T-helper 22 cell (primary cell): ENCODE data around the gene SPN.
"Not testable (repeated sequence)": the region's sequence is repeated elsewhere in the genome, so short reads cannot be mapped to it uniquely, and the experiment has no call there.

ENCODE experiments used
- DNase-seq: peaks from one replicate; pipeline ENCODE4 v3.0.0-alpha.2; 2020; ENCODE audit warnings: low read depth

Gene SPN, protein sequence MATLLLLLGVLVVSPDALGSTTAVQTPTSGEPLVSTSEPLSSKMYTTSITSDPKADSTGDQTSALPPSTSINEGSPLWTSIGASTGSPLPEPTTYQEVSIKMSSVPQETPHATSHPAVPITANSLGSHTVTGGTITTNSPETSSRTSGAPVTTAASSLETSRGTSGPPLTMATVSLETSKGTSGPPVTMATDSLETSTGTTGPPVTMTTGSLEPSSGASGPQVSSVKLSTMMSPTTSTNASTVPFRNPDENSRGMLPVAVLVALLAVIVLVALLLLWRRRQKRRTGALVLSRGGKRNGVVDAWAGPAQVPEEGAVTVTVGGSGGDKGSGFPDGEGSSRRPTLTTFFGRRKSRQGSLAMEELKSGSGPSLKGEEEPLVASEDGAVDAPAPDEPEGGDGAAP

DNA sequence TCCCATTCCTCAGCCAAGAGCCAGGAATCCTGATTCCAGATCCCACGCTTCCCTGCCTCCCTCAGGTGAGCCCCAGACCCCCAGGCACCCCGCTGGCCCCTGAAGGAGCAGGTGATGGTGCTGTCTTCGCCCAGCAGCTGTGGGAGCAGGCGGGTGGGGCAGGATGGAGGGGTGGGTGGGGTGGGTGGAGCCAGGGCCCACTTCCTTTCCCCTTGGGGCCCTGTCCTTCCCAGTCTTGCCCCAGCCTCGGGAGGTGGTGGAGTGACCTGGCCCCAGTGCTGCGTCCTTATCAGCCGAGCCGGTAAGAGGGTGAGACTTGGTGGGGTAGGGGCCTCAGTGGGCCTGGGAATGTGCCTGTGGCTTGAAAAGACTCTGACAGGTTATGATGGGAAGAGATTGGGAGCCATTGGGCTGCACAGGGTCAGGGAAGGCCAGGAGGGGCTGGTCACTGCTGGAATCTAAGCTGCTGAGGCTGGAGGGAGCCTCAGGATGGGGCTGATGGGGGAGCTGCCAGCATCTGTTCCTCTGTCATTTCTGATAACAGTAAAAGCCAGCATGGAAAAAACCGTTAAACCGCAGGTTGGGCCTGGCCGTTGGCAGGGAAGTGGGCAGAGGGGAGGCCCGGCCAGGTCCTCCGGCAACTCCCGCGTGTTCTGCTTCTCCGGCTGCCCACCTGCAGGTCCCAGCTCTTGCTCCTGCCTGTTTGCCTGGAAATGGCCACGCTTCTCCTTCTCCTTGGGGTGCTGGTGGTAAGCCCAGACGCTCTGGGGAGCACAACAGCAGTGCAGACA is at the start of gene SPN:
Gene SPN (plus strand): TSS at position 232 of the 791 bp plus-strand sequence. CDS start 482 bp downstream, at position 714.
- no peak for DNase-seq

DNA sequence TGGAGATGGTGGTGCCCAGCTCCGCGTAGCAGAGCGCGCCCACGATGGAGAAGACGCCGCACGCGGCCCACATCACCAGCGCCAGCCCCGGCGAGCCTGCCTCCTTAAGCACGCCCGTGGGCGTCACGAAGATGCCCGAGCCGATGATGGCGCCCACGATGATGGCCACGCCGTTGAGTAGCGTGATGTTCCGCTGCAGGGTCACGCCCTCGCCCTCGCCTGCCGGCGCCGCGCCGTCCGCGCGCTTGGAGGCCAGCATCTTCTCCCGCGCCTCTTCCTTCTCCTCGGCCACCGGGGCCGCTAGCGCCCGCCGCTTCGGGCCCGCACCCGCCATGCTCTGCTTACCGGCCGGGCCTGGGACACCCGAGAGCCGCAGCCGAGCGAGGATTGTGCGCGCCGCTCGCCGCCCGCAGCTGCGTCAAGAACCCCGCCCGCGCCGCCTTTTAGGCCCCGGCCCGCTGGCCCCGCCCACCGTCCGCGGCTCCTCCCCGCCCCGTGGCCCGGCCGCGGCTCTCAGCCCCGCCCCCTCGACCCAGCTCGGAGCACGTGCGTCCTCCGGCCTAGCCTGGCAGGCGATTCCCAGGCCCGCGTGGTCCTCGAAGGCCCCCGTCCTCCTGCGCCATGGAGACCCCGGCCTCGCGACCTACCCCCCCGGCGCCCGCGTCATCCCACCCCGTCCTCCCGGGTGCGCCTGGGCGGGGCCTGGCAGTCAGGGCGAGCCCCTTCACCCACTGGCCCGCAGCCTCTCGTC is 49.6 kb upstream of the SPN start:
- DNase-seq: peak; percentile 76

DNA sequence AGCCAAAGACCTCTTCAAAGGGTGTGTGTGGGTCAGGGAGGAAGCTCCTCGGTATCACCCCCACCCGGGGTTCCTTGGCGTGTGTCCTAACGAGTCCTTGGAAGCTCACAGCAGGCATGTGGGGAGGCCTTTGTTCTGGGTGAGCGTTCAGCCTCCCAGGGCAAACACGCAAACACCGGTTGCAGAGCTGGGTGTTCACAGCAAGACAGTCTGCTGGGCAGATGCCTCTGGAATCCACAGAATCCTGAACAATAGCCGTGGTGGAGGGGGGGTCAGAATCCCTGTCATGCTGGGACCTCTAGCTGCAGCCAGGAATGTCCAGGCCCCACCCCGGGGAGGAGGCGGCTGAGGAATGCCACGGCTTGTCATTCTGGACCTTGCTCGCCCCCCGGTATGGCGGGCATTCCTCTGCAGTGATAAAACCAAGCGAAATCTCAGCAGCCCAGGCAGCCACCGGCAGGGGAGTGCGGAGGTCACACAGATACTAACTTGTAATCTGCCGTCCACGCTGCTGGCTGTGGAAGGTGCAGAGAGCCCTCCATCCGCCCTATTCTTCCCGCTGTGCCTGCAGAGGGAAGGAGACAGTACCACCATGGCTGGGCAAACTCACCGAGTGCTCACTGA is 48.2 kb upstream of the SPN start:
- DNase-seq: not testable (repeated sequence)

DNA sequence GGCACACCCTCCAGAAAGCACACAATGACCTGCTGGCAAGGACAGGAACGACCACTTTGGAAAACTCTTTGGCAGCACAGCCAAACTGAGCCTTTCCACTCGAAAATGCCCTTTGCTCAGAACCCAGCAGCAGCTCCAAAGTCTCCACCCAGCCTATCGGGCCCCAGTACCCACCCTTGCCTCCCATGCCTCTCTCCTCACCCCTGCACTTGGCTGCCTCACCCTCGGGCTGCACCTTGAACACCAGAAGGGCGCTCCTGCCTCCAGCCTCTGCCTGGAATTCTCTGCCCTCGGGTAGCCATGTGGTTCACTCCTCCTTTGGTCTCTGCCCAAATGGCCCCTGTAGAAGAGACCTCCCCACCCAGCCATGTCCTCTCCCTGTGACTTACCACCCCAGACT is 46.9 kb upstream of the SPN start:
- not testable (repeated sequence) for DNase-seq

DNA sequence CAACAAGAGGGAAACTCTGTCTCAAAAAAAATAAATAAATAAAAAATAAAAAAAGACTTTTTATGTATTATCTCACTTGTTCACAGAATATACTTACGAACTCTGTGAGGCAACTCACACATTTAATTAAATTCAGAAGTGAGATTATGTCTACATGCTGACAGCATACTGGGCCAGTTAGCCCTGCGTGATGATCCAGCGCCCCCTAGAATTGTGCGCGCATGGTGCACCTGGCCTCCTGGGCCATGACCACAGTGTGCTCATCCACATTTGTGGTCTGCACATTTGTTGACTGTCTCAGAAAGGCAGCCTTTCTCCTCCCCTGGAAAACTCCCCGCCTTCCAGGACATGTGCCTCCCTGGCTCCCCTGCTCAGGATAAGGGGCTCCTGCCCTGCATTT is 42.5 kb upstream of the SPN start:
- not testable (repeated sequence) for DNase-seq

DNA sequence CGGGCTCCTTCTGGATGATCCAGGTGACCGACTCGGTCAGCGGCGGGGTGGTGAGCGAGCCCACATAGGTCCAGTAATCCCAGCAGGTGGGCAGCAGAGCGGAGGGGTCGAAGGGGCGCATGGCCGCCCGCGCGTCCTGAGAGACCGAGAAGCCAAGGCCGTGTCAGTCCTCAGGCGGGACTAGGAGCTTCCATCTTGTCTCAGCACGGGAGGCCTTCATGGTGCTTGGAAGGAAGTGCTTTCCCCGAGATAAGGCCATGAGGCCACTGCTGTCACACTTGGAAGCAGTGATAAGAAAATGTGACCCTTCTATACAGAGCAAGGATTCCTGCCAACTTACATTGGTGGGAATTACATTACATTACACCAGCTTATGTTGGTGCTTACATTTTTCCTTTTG is 40.3 kb upstream of the SPN start:
- DNase-seq: not testable (repeated sequence)

DNA sequence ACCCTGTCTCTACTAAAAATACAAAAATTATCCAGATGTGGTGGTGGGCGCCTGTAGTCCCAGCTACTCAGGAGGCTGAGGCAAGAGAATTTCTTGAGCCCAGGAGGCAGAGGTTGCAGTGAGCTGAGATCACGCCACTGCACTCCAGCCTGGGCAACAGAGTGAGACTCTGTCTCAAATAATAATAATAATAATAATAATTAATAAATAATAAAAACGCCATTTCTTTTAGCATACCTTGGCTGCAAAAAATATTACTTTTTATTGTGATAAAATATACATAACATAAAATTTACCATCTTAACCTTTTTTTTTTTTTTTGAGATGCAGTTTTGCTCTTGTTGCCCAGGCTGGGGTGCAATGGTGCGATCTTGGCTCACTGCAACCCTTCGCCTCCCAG is 39.8 kb upstream of the SPN start:
- not testable (repeated sequence) for DNase-seq

DNA sequence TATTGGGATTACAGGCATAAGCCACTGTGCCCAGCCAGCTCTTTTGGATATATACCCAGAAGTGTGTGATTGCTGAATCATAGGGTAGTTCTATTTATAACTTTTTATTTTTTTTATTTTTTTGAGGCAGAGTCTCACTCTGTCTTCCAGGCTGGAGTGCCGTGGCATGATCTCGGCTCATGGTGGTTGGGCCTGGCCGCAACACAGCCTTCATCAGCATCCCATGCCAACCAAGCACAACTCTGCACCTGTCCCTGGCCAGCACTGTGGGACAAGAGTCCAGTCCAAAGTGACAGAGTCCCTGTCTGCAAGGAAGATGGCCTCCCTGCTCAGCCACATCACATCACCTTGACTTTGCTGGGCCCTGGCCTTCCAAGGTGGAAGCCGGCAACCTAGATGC is 37.9 kb upstream of the SPN start:
- DNase-seq: not testable (repeated sequence)

DNA sequence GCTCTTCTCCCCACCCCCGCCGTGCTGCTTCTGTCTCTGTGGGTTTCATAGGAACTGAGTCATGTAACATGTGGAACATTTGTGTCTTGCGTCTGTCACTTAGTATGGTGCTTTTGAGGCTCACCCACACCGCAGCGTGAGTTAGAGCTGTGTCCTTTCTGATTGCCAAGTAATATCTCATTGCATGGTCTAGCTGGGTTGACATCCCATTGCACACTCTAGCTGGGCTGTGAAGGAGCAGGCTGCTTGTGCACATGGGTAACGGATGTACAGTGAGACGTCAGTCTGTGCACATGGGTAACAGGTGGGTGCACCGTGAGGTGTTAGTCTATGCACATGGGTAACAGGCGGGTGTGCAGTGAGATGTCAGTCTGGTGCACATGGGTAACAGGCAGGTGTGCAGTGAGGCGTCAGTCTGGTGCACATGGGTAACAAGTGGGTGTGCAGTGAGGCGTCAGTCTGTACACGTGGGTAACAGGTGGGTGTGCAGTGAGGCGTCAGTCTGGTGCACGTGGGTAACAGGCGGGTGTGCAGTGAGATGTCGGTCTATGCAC is 36.2 kb upstream of the SPN start:
- DNase-seq: peak; percentile 40

DNA sequence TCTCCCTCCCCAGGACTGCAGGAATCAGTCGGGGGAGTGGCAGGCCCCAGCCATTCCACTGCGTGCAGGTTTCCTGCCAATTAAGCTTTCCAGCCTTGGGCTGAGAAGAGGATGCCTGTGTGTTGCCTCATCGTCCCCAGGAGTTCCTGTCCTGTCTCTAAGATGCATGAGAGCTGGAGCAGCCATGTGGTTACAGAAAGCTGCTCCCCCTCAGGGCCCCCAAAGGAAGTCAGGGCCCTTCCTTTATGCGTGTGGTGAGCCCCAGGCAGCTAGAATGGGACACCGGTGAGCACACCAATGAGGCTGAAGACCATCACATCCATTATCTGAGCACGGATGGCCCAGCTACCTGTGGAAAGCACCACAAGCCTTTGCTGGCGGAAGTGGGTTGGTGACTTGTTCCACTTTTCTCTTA is 35.4 kb upstream of the SPN start:
- peak; percentile 39 for DNase-seq

DNA sequence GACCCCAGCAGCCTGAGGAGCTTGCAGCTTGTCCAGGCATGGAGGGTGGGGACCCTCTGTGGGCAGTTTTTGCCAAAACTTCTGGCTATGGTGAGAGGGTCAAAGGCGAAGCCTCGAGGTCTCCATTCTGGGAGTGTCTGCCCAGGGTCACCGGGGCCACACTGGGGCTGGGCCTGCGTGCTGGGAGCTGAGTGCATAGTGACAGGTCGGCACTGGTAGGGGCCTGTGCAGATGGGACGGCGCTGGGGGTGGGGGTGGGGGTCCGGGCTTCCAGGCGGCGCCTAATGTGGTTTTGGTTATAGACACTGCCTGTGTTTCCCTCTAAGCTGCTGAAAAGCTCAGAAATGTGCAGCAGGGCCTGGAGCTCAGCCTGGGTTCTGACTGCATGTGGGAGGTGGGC is 34.3 kb upstream of the SPN start:
- DNase-seq: not testable (repeated sequence)

DNA sequence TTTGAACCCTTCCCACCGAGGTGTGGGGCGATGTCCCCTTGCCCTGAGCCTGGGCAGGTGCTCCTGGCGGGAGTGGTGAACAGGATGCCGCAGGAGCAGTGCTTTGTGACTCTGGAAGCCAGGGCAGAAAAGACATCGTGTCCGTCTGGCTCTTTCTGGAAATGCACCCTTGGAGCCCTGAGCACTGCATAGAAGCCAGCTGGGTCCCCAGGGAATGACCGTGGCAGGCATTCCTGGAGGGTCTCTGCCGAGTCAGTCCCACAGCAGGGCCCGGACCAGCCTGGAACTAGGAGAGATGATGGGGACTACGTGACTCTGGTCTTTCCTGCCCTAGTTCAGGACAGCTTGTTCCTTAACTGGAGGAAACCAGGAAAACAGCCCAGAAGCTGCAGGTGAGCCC is 33.7 kb upstream of the SPN start:
- DNase-seq: not testable (repeated sequence)

DNA sequence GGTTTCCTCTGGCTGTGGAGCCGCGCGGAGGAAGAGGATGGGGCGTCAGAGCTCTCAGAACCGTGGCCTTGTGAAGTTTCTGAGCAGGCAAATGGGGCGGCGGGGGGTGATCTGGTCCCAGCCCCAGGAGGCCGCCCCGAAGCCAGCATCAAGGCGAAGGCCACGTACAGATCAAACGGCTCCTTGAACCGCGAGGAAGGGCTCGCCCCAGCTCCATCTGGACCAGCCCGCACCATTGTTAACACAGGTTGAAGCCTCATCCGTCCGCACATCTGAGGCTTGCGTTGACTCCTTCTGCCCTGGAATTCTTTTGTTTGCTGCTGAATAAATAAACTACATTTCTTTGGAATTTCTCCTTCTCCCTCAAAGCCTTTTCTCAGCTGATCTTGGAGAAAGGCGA is 31.4 kb upstream of the SPN start:
- not testable (repeated sequence) for DNase-seq

DNA sequence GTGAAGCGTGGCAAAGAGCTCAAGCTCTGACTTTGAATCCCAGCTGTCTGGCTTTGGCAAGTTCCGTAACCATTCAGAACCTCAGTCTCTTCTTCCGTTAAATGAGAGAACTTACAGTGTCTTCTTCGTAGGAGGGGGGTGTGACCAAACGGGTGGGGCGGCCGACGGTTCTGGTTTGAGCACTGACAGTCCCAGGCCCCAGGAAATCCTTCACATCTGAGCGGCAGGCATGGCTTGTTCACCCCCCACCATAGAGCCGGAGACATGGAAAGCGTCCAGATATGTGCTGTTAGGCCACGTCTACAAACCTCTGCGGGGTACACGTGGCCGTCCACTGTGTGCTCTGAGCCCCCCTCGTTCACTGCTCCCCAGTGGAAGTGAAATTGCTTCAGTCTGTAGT is 27.1 kb upstream of the SPN start:
- DNase-seq: not testable (repeated sequence)

DNA sequence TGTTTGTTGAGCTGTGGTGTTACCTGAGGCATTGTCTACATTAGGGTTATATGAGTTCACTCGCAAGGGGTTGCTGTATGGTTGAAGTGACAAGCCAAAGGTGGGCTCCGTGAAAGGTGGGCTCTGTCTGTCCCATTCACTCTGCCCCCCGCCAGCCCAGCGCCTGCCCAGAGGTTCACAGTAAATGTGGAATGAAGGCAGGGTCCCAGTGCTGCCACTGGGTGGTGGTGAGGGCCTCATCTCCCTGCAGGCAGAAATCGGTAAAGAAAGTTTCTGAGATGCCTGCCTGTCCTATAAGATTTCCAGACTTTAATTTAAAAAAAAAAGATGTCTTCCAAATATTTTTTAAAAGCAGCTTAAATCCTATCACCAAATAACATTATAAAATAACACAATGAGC is 26.7 kb upstream of the SPN start:
- not testable (repeated sequence) for DNase-seq

DNA sequence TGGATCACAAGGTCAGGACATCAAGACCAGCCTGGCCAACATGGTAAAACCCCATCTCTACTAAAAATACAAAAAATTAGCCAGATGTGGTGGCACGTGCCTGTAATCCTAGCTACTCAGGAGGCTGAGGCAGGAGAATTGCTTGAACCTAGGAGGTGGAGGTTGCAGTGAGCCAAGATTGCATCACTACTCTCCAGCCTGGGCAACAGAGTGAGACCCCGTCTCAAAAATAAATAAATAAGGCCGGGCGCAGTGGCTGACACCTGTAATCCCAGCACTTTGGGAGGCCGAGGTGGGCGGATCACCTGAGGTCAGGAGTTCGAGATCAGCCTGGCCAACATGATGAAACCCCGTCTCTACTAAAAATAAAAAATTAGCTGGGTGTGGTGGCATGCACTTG is 24.3 kb upstream of the SPN start:
- not testable (repeated sequence) for DNase-seq

DNA sequence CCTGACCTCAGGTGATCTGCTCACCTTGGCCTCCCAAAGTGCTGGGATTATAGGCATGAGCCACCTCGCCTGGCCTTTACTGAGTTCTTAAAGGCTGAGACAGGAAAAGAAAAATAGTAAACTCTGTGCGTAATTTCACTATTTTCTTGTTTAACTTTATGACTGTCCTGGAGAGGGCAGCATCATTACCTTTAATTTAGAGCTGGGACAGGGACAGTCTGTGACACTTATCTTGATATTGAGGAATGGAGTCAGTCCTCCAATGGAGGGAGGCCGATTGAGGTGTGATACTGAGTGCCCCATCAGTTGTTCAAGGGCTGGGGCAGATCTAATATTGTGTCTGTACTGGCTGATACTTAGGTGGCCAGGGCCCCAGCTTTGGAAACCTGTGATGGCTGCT is 21.5 kb upstream of the SPN start:
- no peak for DNase-seq

DNA sequence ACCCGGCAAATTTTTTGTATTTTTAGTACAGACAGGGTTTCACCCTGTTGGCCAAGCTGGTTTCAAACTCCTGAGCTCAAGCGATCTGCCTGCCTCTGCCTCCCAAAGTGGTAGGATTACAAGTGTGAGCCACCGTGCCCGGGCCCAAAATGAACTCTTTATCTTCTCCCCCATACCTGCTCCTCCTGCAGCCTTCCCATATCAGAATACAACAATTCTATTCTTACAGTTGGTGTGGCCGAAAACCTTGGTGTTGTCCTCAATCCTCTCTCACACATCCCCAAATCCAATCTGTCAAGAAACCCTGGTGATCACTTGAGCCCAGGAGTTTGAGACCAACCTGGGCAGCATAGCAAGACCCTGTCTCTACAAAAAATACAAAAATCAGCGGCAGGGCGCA is 19.5 kb upstream of the SPN start:
- no peak for DNase-seq

DNA sequence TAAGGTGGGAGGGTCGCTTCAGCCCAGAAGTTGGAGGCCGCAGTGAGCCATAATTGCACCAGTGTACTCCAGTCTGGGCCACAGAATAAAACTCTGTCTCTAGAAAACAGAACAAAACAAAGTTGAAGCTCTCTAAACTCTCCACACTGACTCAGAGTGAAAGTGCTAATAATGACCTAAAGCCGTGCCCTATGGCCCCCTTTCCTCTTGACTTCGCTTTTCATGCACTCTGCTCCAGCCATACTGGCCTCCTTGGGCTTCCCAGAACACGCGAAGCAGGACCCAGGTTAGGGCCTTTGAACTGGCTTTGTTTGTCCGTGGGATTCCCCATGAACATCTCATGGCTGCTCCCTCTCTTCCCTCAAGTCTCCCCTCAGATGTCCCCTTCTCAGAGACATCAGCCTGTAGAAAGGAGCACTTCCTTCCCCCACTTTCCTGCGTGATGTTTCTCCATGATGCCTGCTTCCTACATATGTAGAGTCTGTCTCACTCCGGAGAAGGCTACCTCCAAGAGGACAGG is 18.6 kb upstream of the SPN start:
- DNase-seq: no peak

DNA sequence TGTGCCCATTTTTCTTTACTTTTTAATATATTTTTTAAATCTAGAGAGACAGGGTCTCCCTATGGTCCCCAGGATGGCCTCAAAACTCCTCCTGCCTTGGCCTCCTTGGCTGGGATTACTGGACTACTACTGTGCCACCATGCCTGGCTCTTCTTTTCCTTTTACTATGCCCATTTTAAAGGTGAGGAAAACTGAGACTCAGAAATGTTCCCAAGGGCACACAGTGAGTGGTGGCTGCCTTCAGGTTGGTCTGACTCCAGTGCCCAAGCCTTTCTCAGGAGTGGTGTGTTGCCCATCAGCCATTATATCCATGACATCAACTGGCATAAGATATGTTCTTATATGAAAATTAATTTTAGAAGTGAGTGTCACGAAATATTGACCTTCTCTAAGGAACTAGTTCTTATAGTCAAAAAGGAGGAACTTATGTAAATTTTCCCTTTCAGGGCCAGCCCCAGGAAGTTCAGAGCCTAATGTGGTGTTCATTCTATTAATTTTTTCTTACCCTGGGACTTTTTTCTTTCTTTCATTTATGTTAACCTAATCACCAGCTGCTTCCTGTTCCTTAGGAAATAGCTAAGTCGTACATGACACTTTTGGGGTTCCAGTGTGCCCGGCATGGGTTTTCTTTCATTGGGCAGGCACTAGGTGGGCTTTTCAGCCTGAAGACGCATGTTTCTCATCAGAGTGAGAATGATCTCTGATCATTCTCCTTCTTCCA is 17.9 kb upstream of the SPN start:
- no peak for DNase-seq

DNA sequence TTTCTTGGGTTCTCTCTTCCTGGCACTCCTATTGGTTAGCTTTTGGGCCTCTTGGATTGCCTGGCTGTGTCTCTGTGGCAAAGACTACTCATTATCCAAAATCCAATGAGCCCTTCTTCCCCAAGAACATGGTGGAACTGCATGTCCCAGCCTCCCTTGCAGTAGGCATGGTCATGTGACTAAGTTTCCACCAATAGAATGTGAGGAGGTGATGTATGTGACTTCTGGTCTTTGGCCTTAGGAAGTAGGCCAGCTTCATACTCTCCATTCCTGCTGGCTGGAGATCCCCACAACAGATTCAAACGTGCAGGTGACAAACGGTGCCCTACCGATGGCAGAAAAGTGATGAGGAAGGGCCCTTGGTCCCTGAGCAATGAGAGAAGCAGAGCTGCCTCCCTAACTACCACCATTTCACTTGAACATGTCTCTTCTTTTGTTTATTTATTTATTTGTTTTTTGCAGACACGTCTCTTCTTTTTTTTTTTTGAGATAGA is 17.3 kb upstream of the SPN start:
- no peak for DNase-seq
